SK-MEL-5 (cell line): Measurements from ENCODE around the gene NFKBIE. TPM values are rescaled to one million over a fixed set of nuclear protein-coding genes. Genes with fewer than 3 reads are reported as not detected.

Source experiments
- DNase-seq: peaks from one replicate; pipeline ENCODE4 v3.0.0-alpha.2; 2016; ENCODE audit warnings: low read depth, low spot score
- in situ Hi-C: cut with HindIII; loops from 2 replicates; pipeline ENCODE4 v1.10.0; 2016; ENCODE audit warnings: low sequenced_read_pairs, high pct_unique_total_duplicates, low pct_unique_long_range_greater_than_20kb
- total RNA-seq: library from RNA; depleted of rRNA; stranded (reverse); fragments of >200 nt; shearing (Covaris generic); gene quantifications from 2 replicates; pipeline ENCODE4 v1.2.3, GENCODE V29; 2014

Gene NFKBIE
- total RNA-seq, 1 experiment from 2014 or later = 12.5 TPM

DNA sequence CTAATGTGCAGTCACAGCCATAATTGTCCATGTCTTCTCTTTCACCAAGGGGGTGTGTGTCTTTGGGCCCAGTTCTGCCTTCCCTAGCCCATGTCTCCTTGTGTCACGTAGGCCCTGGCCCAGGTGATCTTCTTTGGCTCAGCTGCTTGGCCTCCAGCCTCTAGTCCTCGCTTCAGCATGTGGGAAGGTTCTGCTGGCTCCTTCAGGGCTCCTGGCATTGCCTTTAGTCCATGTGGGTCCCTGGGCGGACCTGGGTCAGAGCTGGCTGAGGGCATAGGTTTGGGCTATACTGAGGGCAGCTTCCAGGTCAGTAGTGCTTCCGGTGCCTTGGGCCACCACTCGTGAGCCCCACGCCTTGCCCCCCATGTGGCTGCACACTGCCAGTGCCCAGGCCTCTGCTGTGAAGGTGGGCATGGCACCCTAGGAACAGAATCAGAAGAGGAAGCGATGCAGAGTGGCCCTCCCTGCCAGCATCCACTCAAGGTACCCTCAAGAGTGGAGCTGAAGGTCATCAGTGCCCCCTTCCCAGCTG is 35.0 kb upstream of the NFKBIE start:
- no peak for DNase-seq
- in situ Hi-C loops = no loop called here

DNA sequence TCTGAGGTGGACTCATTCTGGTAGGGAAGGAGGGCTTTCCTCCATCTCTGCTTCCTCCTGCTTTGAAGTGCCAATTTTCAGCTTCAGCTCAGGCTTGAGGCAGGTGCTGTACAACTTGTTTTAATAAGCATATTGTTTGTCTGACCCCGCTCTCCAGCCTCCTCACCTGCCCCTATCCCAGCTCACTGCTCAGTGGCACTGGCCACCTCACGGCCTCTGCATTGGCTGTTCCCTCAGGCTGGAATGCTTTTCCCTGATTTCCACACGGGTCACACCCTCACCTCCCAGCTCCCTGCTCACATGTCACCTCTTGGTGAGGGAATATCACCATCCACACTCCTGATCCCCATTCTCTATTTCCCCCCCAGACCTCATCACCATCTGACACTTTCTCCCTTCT is 33.5 kb upstream of the NFKBIE start:
- in situ Hi-C loops = no loop called here
- DNase-seq = no peak

DNA sequence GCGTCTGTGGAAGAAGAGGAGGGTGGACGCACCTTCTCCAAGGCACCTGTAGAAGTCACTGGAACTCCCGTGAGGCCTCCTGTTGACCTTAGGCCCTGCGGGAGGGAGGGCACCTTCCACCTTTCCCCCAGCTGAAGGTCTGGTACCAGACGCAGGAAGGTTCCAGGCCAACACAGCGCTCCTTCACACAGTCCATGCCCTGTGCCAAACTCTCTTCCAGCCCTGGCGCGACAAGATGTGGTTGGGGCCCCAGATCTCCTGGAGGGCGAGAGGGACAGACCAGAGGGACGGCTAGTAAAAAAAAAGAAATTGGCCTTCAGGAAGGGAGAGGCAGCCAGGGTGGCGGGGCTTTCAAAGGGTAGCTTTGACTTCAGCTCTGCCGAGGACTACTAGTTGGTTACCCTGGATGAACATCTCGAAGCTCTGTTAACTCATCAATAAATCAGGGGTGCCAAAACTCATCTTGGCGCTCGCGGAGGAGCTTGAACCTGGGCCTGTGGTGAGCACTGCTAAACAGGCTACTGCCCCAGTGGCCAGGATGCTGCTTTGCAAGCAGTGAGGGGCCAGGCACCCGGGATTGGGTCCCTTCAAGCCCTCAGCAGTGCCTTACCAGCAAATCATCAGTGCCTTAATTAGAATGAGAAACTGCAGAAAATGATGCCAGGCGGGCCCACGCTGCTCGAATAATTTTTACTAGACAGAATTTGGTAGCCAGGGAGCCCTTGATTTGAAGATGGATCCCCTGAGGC is 32.9 kb upstream of the NFKBIE start:
- in situ Hi-C loops = no loop called here
- DNase-seq = no peak

DNA sequence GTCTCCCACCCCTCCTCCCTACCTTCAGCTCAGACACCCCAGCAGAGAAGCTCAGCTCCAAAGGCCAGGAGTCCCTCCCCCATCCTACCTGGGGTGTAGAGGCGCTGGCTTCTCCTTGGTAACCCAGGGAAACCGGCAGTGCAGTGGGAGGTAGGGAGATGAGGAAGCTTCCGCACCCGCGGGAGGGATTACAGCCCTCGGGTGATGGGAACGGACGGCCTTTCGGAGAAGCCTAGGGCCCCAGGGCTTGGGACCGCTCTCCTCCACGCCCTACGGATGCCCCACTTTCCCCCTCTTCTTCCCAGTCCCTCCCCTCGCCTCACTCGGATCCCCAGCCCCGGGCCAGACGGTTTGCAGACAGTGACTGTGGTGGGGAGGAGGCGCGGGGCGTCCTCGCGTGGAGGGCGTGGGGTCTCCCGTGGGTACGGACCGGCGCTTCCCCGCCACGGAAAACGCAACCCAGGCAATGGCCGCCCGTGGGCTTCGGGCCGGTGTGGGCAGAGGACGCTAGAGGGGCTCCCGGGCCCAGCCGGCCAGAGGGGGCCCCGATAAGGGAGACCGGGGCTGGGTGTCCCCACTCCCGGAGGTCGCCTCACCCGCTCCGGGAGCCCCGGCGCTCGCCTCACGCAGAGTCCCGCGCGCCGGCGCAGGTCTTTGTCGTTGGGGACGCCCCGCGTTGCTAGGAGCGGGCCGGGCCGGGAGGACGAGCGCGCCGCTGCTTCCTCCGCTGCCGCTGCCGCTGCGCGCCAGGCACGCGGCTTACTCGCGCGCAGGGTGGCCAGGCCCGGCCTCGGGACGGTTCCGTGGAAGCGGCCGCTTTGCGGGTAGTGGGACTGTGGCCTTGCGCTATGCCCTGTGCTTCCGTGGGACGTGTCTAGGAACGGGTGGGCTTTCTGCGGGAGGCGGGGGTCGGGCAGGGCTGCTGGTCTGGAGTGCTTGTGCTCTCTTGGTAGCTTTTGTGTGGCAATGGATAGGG is 32.0 kb upstream of the NFKBIE start:
- DNase-seq = no peak

DNA sequence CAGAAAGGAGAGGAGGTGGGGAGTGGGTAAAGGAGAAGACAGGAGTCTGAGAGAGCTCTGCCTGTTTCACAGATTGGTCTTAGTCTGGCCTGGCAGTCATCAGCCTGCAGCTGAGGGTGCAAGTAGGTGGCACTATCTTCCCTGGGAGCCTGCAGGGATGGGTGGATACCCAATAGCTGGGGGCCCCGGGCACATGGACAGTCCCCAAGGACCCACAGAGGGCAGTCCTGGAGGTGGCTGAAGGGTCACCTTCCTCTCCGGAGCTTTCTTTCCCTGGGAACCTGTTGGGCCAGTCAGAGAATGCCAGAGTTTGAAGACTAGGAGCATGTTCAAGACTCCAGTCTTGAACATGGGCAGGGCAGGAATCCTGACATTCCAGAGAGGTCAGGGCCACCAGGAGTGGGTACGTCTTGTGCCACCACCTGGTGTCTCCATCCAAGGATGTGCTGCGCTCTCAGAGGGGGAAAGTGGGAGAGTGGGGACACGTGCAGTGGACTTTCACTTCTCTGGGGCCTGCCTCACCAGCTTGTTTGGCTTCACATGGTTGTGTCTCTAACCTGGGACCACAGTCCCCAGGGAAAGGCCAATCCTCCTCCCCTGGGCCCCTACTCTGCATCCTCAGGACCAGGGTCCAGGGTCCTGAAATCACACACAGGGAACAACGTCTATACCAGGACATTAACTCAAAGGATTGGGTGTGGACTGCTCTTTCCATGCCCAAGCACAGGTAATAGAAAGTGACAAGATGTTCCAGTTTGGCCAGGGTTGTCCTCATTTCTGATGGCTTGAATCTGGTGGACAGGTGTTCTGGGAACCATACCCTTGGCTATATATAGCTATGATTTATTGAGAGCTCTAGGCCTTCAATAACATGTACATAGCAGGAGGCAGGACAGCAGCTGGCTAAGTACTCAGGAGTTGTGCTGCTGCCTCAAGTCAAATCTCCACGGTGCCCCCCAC is 29.8 kb upstream of the NFKBIE start:
- in situ Hi-C loops = no loop called here
- no peak for DNase-seq

More for the DNA sequence above, 32.0 kb upstream of the NFKBIE start:
- in situ Hi-C loops = no loop called here

DNA sequence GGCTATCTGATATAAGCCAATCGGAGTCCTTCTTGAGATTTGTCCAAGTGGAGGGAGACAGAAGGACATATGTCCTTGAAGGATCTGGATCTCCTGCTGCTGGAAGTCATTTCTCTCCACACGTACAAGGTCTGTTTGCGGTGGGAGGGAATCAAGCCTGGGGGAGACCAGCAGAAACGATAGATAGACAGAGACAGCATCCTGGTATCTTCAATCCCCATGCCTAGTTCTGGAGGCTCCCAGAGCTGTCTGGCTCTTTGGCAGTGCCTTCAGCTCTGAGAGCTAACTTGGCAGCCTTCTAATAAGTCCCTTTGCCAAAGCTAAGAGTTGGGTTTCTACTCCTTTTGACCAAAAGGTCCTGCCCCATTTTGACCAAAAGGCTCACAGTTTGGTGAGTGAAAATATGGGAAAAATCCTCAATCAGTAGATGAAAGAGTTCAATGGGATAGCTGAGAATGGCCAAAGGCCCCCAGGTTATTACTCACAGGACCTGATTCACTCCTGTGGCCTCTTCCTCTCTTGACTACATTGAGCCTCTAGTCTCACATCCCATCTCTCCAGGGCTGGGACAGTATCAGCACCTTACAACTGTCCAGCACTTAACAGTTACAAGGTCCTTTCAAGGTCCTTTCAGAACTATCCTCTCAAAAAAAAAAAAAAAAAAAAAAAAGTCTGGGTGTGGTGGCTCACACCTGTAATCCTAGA is 27.5 kb upstream of the NFKBIE start:
- in situ Hi-C loops = no loop called here
- no peak for DNase-seq

DNA sequence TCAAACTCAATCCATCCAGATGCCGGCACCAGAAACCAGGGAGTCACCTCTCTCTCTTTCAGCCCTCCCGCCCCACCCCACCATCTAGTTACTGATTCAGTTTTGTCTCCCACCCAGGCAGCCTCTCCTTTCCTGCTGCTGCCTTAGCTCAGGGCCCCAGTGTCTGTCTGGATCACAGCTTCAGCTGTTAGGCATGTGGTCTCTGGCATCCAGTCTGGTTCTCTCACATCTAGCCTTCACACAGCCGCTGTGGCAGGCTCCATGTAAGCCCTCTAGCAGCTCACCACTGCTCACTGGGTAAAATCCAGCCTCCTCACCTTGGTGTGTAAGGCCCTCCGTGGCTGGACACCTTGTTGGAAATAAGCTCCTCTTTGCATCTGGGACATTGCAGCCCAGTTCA is 26.5 kb upstream of the NFKBIE start:
- DNase-seq = no peak
- in situ Hi-C loops = no loop called here

DNA sequence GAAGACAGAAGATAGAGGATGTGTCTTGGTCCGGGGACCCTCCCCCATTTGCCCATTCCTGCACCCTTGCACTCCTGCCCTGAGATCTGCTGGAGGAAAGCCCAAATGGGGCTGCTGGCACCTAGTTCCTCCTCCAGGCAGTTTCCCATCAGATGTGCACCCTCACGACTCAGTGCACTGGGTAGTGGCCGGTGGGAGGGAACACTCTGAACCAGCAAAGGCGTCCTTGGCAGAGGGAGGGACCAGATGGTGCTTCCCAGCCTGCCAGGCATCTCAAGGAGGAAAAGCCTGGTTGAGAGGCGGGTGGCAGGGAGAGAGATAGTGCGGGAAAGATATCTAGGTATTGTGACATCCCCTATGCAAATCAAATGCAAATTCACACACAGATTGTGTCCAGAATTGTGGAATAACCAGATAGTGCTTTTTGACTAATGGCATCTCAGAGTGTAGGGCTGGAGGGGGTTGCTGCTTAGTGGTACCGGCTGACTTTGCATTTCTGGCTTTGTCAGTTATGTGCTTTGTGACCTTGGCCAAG is 24.4 kb upstream of the NFKBIE start:
- in situ Hi-C loops = no loop called here
- DNase-seq = no peak

DNA sequence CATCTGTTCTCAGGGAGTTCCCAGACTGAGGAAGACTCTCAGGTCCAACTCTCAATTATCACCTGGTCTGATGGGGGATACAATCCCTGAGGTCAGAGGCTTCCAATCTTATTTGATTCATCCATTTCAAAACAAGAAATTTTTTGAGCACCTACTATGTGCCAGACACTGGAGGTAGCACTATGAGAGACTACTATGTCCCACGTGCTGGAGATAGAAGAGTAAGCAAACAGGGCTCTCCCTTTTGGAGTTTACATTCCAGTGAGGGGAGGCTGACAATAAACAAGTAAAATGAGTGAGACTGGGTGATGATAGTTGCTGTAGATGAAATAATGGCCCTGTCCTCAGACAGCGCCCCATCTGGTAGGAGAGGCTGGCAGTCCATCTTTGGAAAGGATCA is 21.4 kb upstream of the NFKBIE start:
- no peak for DNase-seq
- in situ Hi-C loops = no loop called here

DNA sequence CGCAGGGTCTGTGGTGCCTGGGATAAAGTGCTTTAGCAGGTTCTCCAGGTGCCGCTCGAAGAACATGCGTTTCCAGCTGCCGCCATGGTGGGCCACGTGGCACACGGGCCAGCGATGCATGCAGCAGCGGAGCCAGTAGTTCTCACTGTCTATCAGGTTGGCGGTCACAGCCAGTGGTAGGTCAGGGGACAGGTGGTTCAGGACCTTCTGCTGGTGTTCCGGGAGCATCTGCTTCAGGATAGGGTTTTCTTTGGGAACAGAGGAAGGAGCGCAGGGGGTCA is 20.9 kb upstream of the NFKBIE start:
- DNase-seq = no peak
- in situ Hi-C loops = no loop called here

DNA sequence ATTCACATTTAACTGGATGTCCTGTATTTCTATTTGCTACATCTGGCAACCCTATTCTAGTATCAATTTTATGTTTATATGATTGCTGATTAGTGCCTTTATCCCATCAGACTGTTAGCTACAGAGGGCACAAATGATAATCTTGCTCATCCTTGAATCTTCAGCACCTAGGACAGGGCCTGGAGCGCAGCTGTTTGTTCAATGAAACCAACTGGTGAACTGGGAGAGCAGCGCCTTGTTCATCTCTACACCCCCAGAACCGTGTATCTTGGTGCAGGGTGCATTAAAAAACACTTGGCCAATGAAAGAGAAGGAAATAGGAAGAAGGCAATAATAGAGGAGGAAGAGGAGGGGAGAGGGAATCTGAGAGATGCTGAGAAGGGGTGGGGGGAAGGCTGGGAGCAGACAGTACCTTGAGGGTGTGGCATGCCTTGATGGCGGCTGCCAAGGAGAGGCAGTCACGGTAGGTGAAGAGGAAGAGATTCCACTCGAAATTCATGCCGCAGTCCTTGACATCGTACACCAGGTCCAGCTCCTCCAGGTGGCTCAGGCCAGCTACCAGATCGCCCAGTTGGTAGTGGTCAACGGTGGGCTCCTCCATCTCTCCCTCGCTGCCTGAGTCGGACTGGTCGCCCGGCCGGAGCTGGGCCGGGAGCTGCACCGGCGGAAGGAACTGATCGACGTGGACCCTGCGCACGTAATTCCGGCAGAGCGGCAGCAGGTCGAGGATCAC is 20.4 kb upstream of the NFKBIE start:
- no peak for DNase-seq
- in situ Hi-C loops = no loop called here

DNA sequence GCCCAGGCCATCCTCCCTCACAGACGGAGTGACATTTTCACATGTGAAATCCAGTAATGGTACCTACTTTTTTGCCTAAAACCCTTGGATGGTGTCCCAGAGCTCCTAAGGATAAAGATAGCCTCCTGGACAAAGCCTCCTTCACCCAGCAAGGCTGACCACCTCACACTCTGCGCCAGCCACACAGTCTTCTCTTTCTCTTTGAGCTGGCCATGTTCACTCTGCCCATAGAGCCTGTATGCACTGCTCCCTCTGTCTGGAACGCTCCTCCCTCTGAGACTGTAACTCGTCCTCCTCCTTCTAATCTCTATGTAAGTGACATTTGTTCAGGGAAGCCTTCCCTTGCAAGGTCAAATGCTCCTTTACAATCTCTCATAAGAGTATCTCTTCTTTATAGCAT is 19.5 kb upstream of the NFKBIE start:
- DNase-seq = no peak
- in situ Hi-C loops = no loop called here

DNA sequence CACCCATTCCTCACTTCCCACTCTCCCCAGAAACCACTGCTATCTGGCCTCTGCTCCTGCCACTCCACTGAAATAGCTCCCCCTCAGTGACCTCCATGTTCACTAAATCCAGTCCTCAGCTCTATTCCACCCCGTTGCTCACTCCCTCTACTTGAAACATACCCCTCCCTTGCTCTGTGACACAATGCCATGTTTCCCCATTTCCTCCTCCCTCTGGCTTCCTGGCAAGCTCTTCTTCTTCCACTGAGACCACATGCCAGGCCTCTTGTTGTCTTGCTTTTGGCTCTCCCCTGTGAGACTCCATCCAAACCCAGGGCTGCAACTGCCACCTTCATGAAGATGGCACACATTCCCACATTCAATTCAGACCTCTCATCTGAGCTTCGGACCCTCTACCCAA is 18.8 kb upstream of the NFKBIE start:
- in situ Hi-C loops = no loop called here
- no peak for DNase-seq

DNA sequence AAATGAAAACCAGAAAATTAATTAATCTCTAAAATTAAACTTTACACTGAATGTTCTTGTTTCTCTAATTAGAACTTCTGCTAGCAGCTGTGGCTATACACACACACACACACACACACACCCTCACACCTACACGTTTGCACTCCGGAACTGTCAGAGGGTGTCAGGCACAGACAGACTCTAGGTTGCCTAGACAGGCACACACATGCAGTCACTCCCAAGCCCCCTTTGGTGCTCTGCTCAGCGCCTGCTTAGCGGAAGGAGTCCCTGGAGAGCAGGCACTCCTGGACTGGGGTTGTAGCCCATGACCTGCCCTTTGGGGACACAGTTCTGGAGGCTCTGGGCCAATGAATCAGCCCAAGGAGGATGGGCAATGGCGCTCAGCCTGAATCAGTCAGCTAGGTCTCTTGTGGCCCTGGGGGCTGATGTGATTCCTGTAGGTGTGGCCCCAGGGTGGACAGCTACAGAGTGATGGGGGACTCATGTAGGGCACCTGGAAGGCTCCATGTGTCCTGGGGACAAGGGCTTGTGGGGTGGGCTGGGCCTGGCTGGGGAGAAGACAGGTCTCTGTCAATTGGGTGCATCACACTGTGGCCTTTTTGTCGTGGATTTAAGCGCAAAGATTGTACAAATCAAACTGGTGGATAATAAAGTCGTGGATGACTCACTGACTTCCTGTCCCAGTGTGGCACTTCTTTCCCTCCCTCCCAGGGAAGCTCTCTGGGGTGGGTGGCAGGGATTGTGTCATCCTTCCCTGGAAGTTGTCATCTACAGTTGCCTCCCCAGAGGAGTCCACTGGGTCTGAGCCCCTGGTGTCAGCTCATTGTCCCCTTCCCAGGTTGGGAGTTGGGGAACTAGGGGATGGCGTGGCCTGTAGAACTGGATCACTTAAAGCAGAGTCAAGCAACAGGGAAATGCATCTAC is 13.7 kb upstream of the NFKBIE start:
- in situ Hi-C loops = no loop called here
- no peak for DNase-seq

DNA sequence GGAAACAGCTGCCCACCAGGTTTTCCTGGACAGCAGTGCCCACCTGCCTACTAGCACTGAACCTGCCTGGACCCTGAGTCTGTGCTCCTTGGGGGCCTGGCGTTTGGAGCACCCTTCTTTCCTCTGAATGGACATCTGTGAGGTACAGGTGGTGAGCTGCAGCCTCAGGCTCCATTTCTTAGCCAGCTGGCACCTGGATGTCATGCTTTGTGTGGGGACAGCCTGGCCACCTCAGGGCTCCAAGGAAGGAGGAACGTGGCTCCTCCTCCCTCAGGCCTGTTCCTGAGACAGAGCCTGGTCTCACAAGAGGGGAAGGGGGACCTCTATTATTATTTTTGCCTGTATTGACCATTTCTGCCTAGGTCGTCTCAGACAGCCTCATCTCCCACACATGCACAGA is 13.0 kb upstream of the NFKBIE start:
- in situ Hi-C loops = no loop called here
- DNase-seq = no peak
